ENCODE results near the gene KIF26B. TPM values are rescaled to one million over a fixed set of nuclear protein-coding genes. Genes with fewer than 3 reads are reported as not detected.

KIF26B gene
- total RNA-seq, 4 donors from 2014 or later: 0.20 to 0.79 (median 0.41) TPM; not detected in 1

DNA sequence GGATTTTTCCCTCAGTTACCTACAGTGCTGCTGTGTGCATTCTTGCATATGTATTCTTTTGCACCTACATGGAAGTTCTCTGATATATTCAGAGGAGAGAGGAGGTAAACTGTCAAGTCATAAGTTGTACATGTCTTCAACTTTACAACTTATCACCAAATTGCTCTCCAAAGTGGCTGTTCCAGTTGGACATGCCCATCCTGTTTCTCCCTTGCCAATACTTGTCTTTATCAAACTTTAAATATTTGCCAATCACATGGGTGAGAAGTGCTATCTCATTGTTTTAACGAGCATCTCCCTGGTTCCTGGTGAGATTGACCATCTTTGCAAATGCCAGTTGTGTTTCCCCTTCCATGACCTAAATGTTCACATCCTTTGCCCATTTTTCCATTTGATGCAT lies 88.2 kb downstream of the KIF26B start:
- Histone ChIP-seq H3K27me3 (peaks cover 33% of the 10 kb centered on the region), H3K36me3 (no peaks in the 10 kb centered on the region), H3K9me3 (no peaks in the 10 kb centered on the region), H3K4me1 (no peaks in the 10 kb centered on the region), H3K27ac (no peak overlapping the region), H3K4me3 (no peak overlapping the region)
- in situ Hi-C loops (cut with MboI; ENCODE audit: low pct_ligation_motif_present in 1 of 4, low pct_unique_long_range_greater_than_20kb in 1 of 4, low sequenced_read_pairs in 3 of 4) (no loop called here), intact Hi-C loops (cut with DNase I; ENCODE audit: low total_unique reads) (no loop called here)
- no peak for DNase-seq
- TF ChIP-seq, protein P1, sequence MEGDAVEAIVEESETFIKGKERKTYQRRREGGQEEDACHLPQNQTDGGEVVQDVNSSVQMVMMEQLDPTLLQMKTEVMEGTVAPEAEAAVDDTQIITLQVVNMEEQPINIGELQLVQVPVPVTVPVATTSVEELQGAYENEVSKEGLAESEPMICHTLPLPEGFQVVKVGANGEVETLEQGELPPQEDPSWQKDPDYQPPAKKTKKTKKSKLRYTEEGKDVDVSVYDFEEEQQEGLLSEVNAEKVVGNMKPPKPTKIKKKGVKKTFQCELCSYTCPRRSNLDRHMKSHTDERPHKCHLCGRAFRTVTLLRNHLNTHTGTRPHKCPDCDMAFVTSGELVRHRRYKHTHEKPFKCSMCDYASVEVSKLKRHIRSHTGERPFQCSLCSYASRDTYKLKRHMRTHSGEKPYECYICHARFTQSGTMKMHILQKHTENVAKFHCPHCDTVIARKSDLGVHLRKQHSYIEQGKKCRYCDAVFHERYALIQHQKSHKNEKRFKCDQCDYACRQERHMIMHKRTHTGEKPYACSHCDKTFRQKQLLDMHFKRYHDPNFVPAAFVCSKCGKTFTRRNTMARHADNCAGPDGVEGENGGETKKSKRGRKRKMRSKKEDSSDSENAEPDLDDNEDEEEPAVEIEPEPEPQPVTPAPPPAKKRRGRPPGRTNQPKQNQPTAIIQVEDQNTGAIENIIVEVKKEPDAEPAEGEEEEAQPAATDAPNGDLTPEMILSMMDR (IDR thresholded peaks at IDR 0.05): no peak
- TF ChIP-seq EP300 (IDR thresholded peaks at IDR 0.05; ENCODE audit: low read depth) (no peak), POLR2A (IDR thresholded peaks at IDR 0.05) (no peak), POLR2AphosphoS5 (IDR thresholded peaks at IDR 0.05) (no peak)
- 29 to 56% methylated on average over 1 of the region's 1 CpG for WGBS, 2 donors (ENCODE audit: low coverage in 1 of 2)

DNA sequence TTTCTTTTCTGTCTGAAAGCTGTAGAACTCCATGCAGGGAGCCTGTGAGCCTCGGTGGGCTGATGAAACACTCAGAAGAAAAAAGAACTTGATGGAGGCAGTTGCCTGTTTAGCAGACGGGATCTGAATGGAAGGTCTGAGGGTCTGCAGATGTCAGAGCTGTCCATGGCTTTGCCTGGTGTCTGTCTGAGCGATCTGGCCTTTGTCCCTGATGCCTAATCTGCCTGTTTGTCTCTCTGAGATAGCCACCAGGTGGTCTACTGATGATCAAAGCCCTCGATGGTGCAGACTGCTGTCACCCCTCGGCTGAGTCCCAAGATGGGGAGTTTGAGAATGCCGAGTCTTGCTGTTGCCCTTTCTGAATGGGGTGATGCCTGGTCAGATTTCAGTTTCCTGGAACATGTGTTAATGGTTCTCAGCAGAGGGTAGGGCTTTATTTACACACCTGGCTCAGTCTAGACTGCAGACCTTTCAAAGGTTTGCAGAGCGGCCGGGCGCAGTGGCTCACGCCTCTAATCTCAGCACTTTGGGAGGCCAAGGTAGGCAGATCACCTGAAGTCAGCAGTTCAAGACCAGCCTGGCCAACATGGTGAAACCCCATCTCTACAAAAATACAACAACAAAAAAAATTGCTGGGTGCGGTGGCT lies 90.4 kb downstream of the KIF26B start:
- Histone ChIP-seq H3K36me3 (no peaks in the 10 kb centered on the region), H3K4me3 (no peak overlapping the region), H3K27me3 (peaks cover 25% of the 10 kb centered on the region), H3K4me1 (peaks cover 0 to 7% (median 0%) of the 10 kb centered on the region in 4 donors), H3K9me3 (no peaks in the 10 kb centered on the region), H3K27ac (no peak overlapping the region)
- peak; percentile 65 for DNase-seq
- TF ChIP-seq POLR2AphosphoS5 (IDR thresholded peaks at IDR 0.05) (peak in 1 of 3 donors; percentile 30), POLR2A (IDR thresholded peaks at IDR 0.05) (no peak)
- intact Hi-C loops (cut with DNase I; ENCODE audit: low total_unique reads): no loop called here
- in situ Hi-C loops (cut with MboI; ENCODE audit: low pct_ligation_motif_present in 1 of 4, low pct_unique_long_range_greater_than_20kb in 1 of 4, low sequenced_read_pairs in 3 of 4): no loop called here
- 48 to 51% methylated on average over 3 to 11 of the region's 11 CpGs for WGBS, 2 donors (ENCODE audit: low coverage in 1 of 2)

DNA sequence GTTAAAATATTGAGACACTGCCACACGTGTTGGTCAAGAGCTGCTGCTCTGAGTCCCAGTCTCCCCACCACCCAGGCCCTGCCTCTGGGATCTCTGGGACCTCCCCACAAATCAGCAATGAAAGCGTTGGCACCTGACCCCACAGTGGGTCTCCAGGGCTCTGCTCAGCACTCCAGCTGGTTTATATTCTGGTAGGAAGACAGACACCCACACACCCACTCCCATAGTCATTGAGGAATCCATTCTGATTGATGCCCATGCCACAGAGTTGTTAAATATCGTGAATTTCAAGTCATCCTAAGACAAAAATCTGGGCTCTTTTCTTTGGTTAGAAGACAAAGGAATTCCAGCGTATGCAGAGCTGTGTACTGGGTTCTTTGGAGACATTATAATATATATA lies 91.6 kb downstream of the KIF26B start:
- Histone ChIP-seq H3K27ac (no peak overlapping the region), H3K4me3 (no peak overlapping the region), H3K4me1 (peaks cover 0 to 7% (median 0%) of the 10 kb centered on the region in 4 donors), H3K27me3 (peaks cover 28% of the 10 kb centered on the region), H3K9me3 (peaks cover 0 to 4% of the 10 kb centered on the region in 2 donors), H3K36me3 (no peaks in the 10 kb centered on the region)
- WGBS, 2 donors (ENCODE audit: low coverage in 1 of 2): 66 to 67% methylated on average over 1 to 4 of the region's 4 CpGs
- DNase-seq: no peak
- in situ Hi-C loops (cut with MboI; ENCODE audit: low pct_ligation_motif_present in 1 of 4, low pct_unique_long_range_greater_than_20kb in 1 of 4, low sequenced_read_pairs in 3 of 4) (no loop called here), intact Hi-C loops (cut with DNase I; ENCODE audit: low total_unique reads) (no loop called here)
- TF ChIP-seq POLR2AphosphoS5 (IDR thresholded peaks at IDR 0.05) (no peak), EP300 (IDR thresholded peaks at IDR 0.05; ENCODE audit: low read depth) (no peak), POLR2A (IDR thresholded peaks at IDR 0.05) (no peak)
- TF ChIP-seq, protein P1 (IDR thresholded peaks at IDR 0.05): no peak

DNA sequence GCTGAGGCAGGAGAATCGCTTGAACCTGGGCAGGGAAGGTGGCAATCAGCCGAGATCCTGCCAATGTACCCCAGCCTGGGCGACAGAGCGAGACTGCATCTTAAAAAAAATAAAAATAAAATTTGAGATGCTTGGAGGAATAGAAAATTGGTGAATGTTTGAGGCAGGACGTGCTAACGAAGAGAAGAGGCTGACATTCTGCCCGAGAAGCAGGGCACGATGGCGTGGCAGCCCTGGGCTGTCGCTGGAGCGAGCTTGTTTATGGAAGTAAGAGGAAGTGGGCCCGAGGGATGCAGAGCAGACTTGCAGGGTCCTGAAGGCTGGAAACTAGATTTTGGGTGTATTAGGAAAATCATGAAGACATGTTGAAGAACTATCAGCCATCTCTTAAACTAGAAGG lies 92.6 kb downstream of the KIF26B start:
- TF ChIP-seq POLR2A (IDR thresholded peaks at IDR 0.05): no peak
- TF ChIP-seq EP300 (IDR thresholded peaks at IDR 0.05; ENCODE audit: low read depth): no peak
- no peak for TF ChIP-seq POLR2AphosphoS5 (IDR thresholded peaks at IDR 0.05)
- TF ChIP-seq, protein P1 (IDR thresholded peaks at IDR 0.05): no peak
- intact Hi-C loops (cut with DNase I; ENCODE audit: low total_unique reads) (no loop called here), in situ Hi-C loops (cut with MboI; ENCODE audit: low pct_ligation_motif_present in 1 of 4, low pct_unique_long_range_greater_than_20kb in 1 of 4, low sequenced_read_pairs in 3 of 4) (no loop called here)
- Histone ChIP-seq H3K27ac (no peak overlapping the region), H3K36me3 (no peaks in the 10 kb centered on the region), H3K4me1 (peaks cover 0 to 7% (median 0%) of the 10 kb centered on the region in 4 donors), H3K27me3 (peaks cover 26% of the 10 kb centered on the region), H3K9me3 (peaks cover 0 to 4% of the 10 kb centered on the region in 2 donors), H3K4me3 (no peak overlapping the region)
- 85 to 86% methylated on average over 11 to 12 of the region's 12 CpGs for WGBS, 2 donors (ENCODE audit: low coverage in 1 of 2)
- DNase-seq: no peak

All from transverse colon (tissue), 4 donors.